Measurements from ENCODE around the gene TULP3.

The TULP3 gene

GRCh38 chr12:2925322-2925995 lies 34.8 kb downstream of the TULP3 start:
- H3K9me3 ChIP-seq (ENCODE audit: control insufficient read depth, low read length), result no peaks in the 10 kb centered on the region
- 95 to 97% methylated on average over 6 of the region's 6 CpGs for WGBS, 2 experiments
- H3K27ac ChIP-seq (ENCODE audit: insufficient read depth, low read depth, low read length, poor library complexity, severe bottlenecking), result no peak overlapping the region
- H3K27me3 ChIP-seq (ENCODE audit: control insufficient read depth, insufficient read depth, low read length, poor library complexity, severe bottlenecking), result no peaks in the 10 kb centered on the region
- peaks cover 17% of the 10 kb centered on the region for H3K36me3 ChIP-seq (ENCODE audit: control insufficient read depth, insufficient read depth, low read length)
- H3K4me3 ChIP-seq (ENCODE audit: insufficient read depth, low read depth, low read length), result no peak overlapping the region
- no peaks in the 10 kb centered on the region for H3K4me1 ChIP-seq (ENCODE audit: control insufficient read depth, insufficient read depth, low read length)

GRCh38 chr12:2930865-2931264 lies 40.2 kb downstream of the TULP3 start:
- no peak overlapping the region for H3K4me3 ChIP-seq (ENCODE audit: insufficient read depth, low read depth, low read length)
- H3K9me3 ChIP-seq (ENCODE audit: control insufficient read depth, low read length), result no peaks in the 10 kb centered on the region
- WGBS, 2 experiments, result 95 to 98% methylated on average over 7 to 8 of the region's 8 CpGs
- H3K27ac ChIP-seq (ENCODE audit: insufficient read depth, low read depth, low read length, poor library complexity, severe bottlenecking), result no peak overlapping the region
- no peaks in the 10 kb centered on the region for H3K27me3 ChIP-seq (ENCODE audit: control insufficient read depth, insufficient read depth, low read length, poor library complexity, severe bottlenecking)
- peaks cover 19% of the 10 kb centered on the region for H3K36me3 ChIP-seq (ENCODE audit: control insufficient read depth, insufficient read depth, low read length)
- no peaks in the 10 kb centered on the region for H3K4me1 ChIP-seq (ENCODE audit: control insufficient read depth, insufficient read depth, low read length)

GRCh38 chr12:2933586-2933985 lies 42.9 kb downstream of the TULP3 start:
- Histone ChIP-seq H3K27ac (ENCODE audit: insufficient read depth, low read depth, low read length, poor library complexity, severe bottlenecking) (no peak overlapping the region), H3K27me3 (ENCODE audit: control insufficient read depth, insufficient read depth, low read length, poor library complexity, severe bottlenecking) (no peaks in the 10 kb centered on the region), H3K4me3 (ENCODE audit: insufficient read depth, low read depth, low read length) (no peak overlapping the region), H3K9me3 (ENCODE audit: control insufficient read depth, low read length) (no peaks in the 10 kb centered on the region), H3K4me1 (ENCODE audit: control insufficient read depth, insufficient read depth, low read length) (no peaks in the 10 kb centered on the region), H3K36me3 (ENCODE audit: control insufficient read depth, insufficient read depth, low read length) (peaks cover 19% of the 10 kb centered on the region)
- WGBS, 2 experiments, result 94 to 96% methylated on average over 6 of the region's 6 CpGs

GRCh38 chr12:2934371-2934770 lies 43.7 kb downstream of the TULP3 start:
- Histone ChIP-seq H3K4me3 (ENCODE audit: insufficient read depth, low read depth, low read length) (no peak overlapping the region), H3K27me3 (ENCODE audit: control insufficient read depth, insufficient read depth, low read length, poor library complexity, severe bottlenecking) (no peaks in the 10 kb centered on the region), H3K36me3 (ENCODE audit: control insufficient read depth, insufficient read depth, low read length) (peaks cover 27% of the 10 kb centered on the region), H3K27ac (ENCODE audit: insufficient read depth, low read depth, low read length, poor library complexity, severe bottlenecking) (no peak overlapping the region), H3K9me3 (ENCODE audit: control insufficient read depth, low read length) (no peaks in the 10 kb centered on the region), H3K4me1 (ENCODE audit: control insufficient read depth, insufficient read depth, low read length) (no peaks in the 10 kb centered on the region)
- WGBS, 2 experiments, result 91 to 94% methylated on average over 6 of the region's 6 CpGs

GRCh38 chr12:2936301-2936700 lies 45.6 kb downstream of the TULP3 start:
- WGBS, 2 experiments, result 93 to 95% methylated on average over 11 of the region's 11 CpGs
- Histone ChIP-seq H3K36me3 (ENCODE audit: control insufficient read depth, insufficient read depth, low read length) (peaks cover 28% of the 10 kb centered on the region), H3K9me3 (ENCODE audit: control insufficient read depth, low read length) (no peaks in the 10 kb centered on the region), H3K4me3 (ENCODE audit: insufficient read depth, low read depth, low read length) (no peak overlapping the region), H3K27ac (ENCODE audit: insufficient read depth, low read depth, low read length, poor library complexity, severe bottlenecking) (no peak overlapping the region), H3K27me3 (ENCODE audit: control insufficient read depth, insufficient read depth, low read length, poor library complexity, severe bottlenecking) (no peaks in the 10 kb centered on the region), H3K4me1 (ENCODE audit: control insufficient read depth, insufficient read depth, low read length) (no peaks in the 10 kb centered on the region)

GRCh38 chr12:2937500-2937899 lies 46.8 kb downstream of the TULP3 start:
- H3K9me3 ChIP-seq (ENCODE audit: control insufficient read depth, low read length), result no peaks in the 10 kb centered on the region
- H3K36me3 ChIP-seq (ENCODE audit: control insufficient read depth, insufficient read depth, low read length), result peaks cover 24% of the 10 kb centered on the region
- WGBS, 2 experiments, result 89 to 90% methylated on average over 2 to 3 of the region's 3 CpGs
- H3K4me3 ChIP-seq (ENCODE audit: insufficient read depth, low read depth, low read length), result no peak overlapping the region
- H3K27ac ChIP-seq (ENCODE audit: insufficient read depth, low read depth, low read length, poor library complexity, severe bottlenecking), result no peak overlapping the region
- no peaks in the 10 kb centered on the region for H3K4me1 ChIP-seq (ENCODE audit: control insufficient read depth, insufficient read depth, low read length)
- H3K27me3 ChIP-seq (ENCODE audit: control insufficient read depth, insufficient read depth, low read length, poor library complexity, severe bottlenecking), result no peaks in the 10 kb centered on the region

- Histone ChIP-seq H3K27ac (ENCODE audit: insufficient read depth, low read depth, low read length, poor library complexity, severe bottlenecking) (no peak overlapping the region), H3K9me3 (ENCODE audit: control insufficient read depth, low read length) (no peaks in the 10 kb centered on the region), H3K27me3 (ENCODE audit: control insufficient read depth, insufficient read depth, low read length, poor library complexity, severe bottlenecking) (no peaks in the 10 kb centered on the region), H3K36me3 (ENCODE audit: control insufficient read depth, insufficient read depth, low read length) (peaks cover 17% of the 10 kb centered on the region), H3K4me1 (ENCODE audit: control insufficient read depth, insufficient read depth, low read length) (no peaks in the 10 kb centered on the region), H3K4me3 (ENCODE audit: insufficient read depth, low read depth, low read length) (no peak overlapping the region)
- 94 to 98% methylated on average over 5 of the region's 5 CpGs for WGBS, 2 experiments
These were observed 48.5 kb downstream of the TULP3 start for GRCh38 chr12:2939191-2939590.

GRCh38 chr12:2940564-2940963 lies 49.9 kb downstream of the TULP3 start:
- Histone ChIP-seq H3K36me3 (ENCODE audit: control insufficient read depth, insufficient read depth, low read length) (peaks cover 9% of the 10 kb centered on the region), H3K27me3 (ENCODE audit: control insufficient read depth, insufficient read depth, low read length, poor library complexity, severe bottlenecking) (no peaks in the 10 kb centered on the region), H3K9me3 (ENCODE audit: control insufficient read depth, low read length) (no peaks in the 10 kb centered on the region), H3K4me3 (ENCODE audit: insufficient read depth, low read depth, low read length) (no peak overlapping the region), H3K27ac (ENCODE audit: insufficient read depth, low read depth, low read length, poor library complexity, severe bottlenecking) (no peak overlapping the region), H3K4me1 (ENCODE audit: control insufficient read depth, insufficient read depth, low read length) (no peaks in the 10 kb centered on the region)
- WGBS, 2 experiments, result 90 to 92% methylated on average over 9 to 10 of the region's 10 CpGs

GRCh38 chr12:2941524-2941923 lies 50.8 kb downstream of the TULP3 start:
- peaks cover 9% of the 10 kb centered on the region for H3K36me3 ChIP-seq (ENCODE audit: control insufficient read depth, insufficient read depth, low read length)
- 93 to 94% methylated on average over 8 of the region's 8 CpGs for WGBS, 2 experiments
- no peaks in the 10 kb centered on the region for H3K4me1 ChIP-seq (ENCODE audit: control insufficient read depth, insufficient read depth, low read length)
- no peaks in the 10 kb centered on the region for H3K9me3 ChIP-seq (ENCODE audit: control insufficient read depth, low read length)
- no peaks in the 10 kb centered on the region for H3K27me3 ChIP-seq (ENCODE audit: control insufficient read depth, insufficient read depth, low read length, poor library complexity, severe bottlenecking)
- H3K27ac ChIP-seq (ENCODE audit: insufficient read depth, low read depth, low read length, poor library complexity, severe bottlenecking), result no peak overlapping the region
- no peak overlapping the region for H3K4me3 ChIP-seq (ENCODE audit: insufficient read depth, low read depth, low read length)

- no peak overlapping the region for H3K4me3 ChIP-seq (ENCODE audit: insufficient read depth, low read depth, low read length)
- H3K9me3 ChIP-seq (ENCODE audit: control insufficient read depth, low read length), result no peaks in the 10 kb centered on the region
- no peaks in the 10 kb centered on the region for H3K36me3 ChIP-seq (ENCODE audit: control insufficient read depth, insufficient read depth, low read length)
- H3K27ac ChIP-seq (ENCODE audit: insufficient read depth, low read depth, low read length, poor library complexity, severe bottlenecking), result no peak overlapping the region
- H3K27me3 ChIP-seq (ENCODE audit: control insufficient read depth, insufficient read depth, low read length, poor library complexity, severe bottlenecking), result no peaks in the 10 kb centered on the region
- 61 to 62% methylated on average over 24 of the region's 24 CpGs for WGBS, 2 experiments
- H3K4me1 ChIP-seq (ENCODE audit: control insufficient read depth, insufficient read depth, low read length), result no peaks in the 10 kb centered on the region
These were observed 53.8 kb downstream of the TULP3 start for GRCh38 chr12:2944401-2945047.
